Hepatocyte (in vitro differentiated cells): ENCODE measurements around the gene GAA. TPM values are rescaled to one million over a fixed set of nuclear protein-coding genes. Genes with fewer than 3 reads are reported as not detected.

Experiments
- DNase-seq: peaks from one replicate; pipeline ENCODE4 v3.0.0-alpha.2; 2016; ENCODE audit warnings: low spot score
- H2AFZ ChIP-seq: fragments of 200-600 bp; sonication (generic); 2 replicates; pipeline ENCODE4 v1.6.0; 2016; ENCODE audit warnings: antibody characterized with exemption, mild to moderate bottlenecking
- H3K27ac ChIP-seq: fragments of 200-600 bp; sonication (generic); 2 replicates; pipeline ENCODE4 v1.5.1; 2016; ENCODE audit warnings: mild to moderate bottlenecking
- H3K27me3 ChIP-seq: fragments of 200-600 bp; sonication (generic); 2 replicates; pipeline ENCODE4 v1.6.1; 2016
- H3K36me3 ChIP-seq: fragments of 200-600 bp; sonication (generic); replicated peaks from 2 replicates; pipeline ENCODE4 v1.5.1; 2016; ENCODE audit warnings: low read depth; ENCODE audit not compliant: insufficient read depth
- H3K4me1 ChIP-seq: fragments of 200-600 bp; sonication (generic); 2 replicates; pipeline ENCODE4 v1.5.1; 2016; ENCODE audit warnings: mild to moderate bottlenecking, moderate library complexity; ENCODE audit not compliant: insufficient read depth
- H3K4me2 ChIP-seq: fragments of 200-600 bp; sonication (generic); 2 replicates; pipeline ENCODE4 v1.6.0; 2016
- H3K4me3 ChIP-seq: fragments of 200-600 bp; sonication (generic); 2 replicates; pipeline ENCODE4 v1.5.1; 2016; ENCODE audit warnings: mild to moderate bottlenecking
- H3K79me2 ChIP-seq: fragments of 200-600 bp; sonication (generic); 2 replicates; pipeline ENCODE4 v1.6.0; 2017; ENCODE audit warnings: mild to moderate bottlenecking
- H3K9me2 ChIP-seq: fragments of 200-600 bp; sonication (generic); replicated peaks from 2 replicates; pipeline ENCODE4 v1.6.0; 2017; ENCODE audit warnings: mild to moderate bottlenecking; ENCODE audit not compliant: insufficient read depth
- H3K9me3 ChIP-seq: fragments of 200-600 bp; sonication (generic); 2 replicates; pipeline ENCODE4 v1.5.1; 2016; ENCODE audit warnings: low read depth, mild to moderate bottlenecking
- H4K20me1 ChIP-seq: fragments of 200-600 bp; sonication (generic); 2 replicates; pipeline ENCODE4 v1.6.0; 2016; ENCODE audit warnings: mild to moderate bottlenecking; ENCODE audit not compliant: insufficient read depth, poor library complexity, severe bottlenecking
- EZH2 ChIP-seq: fragments of 200-600 bp; sonication (generic); IDR thresholded peaks from 2 replicates; pipeline ENCODE4 v1.6.1; 2016; ENCODE audit warnings: antibody characterized with exemption, mild to moderate bottlenecking, borderline replicate concordance
- EZH2phosphoT487 ChIP-seq: fragments of 200-600 bp; sonication (generic); IDR thresholded peaks from one replicate; pipeline ENCODE4 v1.6.1; 2018; ENCODE audit warnings: antibody characterized with exemption, mild to moderate bottlenecking, low read depth, moderate library complexity; ENCODE audit not compliant: unreplicated experiment, severe bottlenecking
- WGBS: methylation state at CpG from one replicate; pipeline ENCODE4 v1.1.6; 2016; ENCODE audit warnings: low lambda C conversion rate; ENCODE audit errors: missing lambda C conversion rate; 5-methylcytosine and 5-hydroxymethylcytosine counted together
- polyA plus RNA-seq: library from polyadenylated mRNA; unstranded; fragments of >200 nt; fragmentation: Nextera tagmentation; extraction: Ambion mirVana; gene quantifications from 2 replicates; pipeline ENCODE4 v1.2.1, GENCODE V29; 2016
- total RNA-seq: library from RNA; depleted of rRNA; stranded (reverse); fragments of >200 nt; gene quantifications from 2 replicates; pipeline ENCODE4 v1.2.3, GENCODE V29; 2014
- TF ChIP-seq, protein P1 (sequence below): fragments of 200-600 bp; sonication (generic); IDR thresholded peaks from 2 replicates; pipeline ENCODE4 v1.5.1; 2016; ENCODE audit warnings: antibody characterized with exemption, mild to moderate bottlenecking; ENCODE audit not compliant: poor library complexity

GAA gene
- total and polyA plus RNA-seq, 2 experiments from 2014 or later, result 37.1 to 43.1 TPM

DNA sequence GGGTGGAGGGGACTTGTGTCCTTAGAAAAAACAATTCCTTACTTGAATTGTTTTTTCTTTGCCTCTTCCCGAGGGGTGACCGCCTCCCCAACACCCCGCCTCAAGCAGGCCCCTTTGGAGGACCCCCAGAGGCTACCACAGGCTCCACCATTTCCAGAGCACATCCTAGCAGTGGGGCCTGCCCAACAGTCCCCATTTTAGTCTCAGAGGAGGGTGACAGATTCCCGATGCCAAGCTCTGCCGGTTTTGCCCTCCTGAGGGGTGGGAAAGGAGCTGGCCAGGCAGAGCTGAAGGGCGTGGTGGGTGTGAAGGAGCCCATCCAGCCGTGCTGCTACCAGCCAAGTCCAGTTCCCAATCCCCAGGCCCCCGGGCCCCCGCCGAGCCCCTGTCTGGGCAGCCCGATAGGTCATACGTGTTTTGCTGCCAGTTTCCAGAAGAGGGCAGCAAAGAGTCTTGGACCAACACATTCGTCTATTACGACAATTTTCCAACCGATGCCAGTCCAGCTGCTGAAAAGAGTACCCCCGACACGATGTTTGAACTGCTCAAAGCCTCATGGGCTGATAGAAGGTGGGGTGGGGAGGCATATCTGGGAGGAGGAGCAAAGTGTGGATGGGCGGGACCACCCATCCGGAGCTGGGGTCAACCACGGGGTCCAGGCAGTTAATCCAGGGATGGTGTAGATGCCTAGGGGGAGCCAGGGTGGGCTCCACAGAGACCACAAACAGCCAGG lies 18.8 kb upstream of the GAA start:
- Histone ChIP-seq H3K27me3 (no peaks in the 10 kb centered on the region), H3K79me2 (no peaks in the 10 kb centered on the region), H3K4me2 (peak overlapping the region; percentile 51), H3K9me3 (no peaks in the 10 kb centered on the region), H2AFZ (no peak overlapping the region), H3K4me3 (no peak overlapping the region), H3K36me3 (no peaks in the 10 kb centered on the region), H3K27ac (no peak overlapping the region), H4K20me1 (no peaks in the 10 kb centered on the region), H3K4me1 (no peaks in the 10 kb centered on the region), H3K9me2 (no peaks in the 10 kb centered on the region)
- 38% methylated on average over 20 of the region's 20 CpGs for WGBS
- no peak for TF ChIP-seq EZH2
- TF ChIP-seq, protein P1, sequence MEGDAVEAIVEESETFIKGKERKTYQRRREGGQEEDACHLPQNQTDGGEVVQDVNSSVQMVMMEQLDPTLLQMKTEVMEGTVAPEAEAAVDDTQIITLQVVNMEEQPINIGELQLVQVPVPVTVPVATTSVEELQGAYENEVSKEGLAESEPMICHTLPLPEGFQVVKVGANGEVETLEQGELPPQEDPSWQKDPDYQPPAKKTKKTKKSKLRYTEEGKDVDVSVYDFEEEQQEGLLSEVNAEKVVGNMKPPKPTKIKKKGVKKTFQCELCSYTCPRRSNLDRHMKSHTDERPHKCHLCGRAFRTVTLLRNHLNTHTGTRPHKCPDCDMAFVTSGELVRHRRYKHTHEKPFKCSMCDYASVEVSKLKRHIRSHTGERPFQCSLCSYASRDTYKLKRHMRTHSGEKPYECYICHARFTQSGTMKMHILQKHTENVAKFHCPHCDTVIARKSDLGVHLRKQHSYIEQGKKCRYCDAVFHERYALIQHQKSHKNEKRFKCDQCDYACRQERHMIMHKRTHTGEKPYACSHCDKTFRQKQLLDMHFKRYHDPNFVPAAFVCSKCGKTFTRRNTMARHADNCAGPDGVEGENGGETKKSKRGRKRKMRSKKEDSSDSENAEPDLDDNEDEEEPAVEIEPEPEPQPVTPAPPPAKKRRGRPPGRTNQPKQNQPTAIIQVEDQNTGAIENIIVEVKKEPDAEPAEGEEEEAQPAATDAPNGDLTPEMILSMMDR, result peak; percentile 81
- no peak for TF ChIP-seq EZH2phosphoT487
- peak; percentile 86 for DNase-seq

DNA sequence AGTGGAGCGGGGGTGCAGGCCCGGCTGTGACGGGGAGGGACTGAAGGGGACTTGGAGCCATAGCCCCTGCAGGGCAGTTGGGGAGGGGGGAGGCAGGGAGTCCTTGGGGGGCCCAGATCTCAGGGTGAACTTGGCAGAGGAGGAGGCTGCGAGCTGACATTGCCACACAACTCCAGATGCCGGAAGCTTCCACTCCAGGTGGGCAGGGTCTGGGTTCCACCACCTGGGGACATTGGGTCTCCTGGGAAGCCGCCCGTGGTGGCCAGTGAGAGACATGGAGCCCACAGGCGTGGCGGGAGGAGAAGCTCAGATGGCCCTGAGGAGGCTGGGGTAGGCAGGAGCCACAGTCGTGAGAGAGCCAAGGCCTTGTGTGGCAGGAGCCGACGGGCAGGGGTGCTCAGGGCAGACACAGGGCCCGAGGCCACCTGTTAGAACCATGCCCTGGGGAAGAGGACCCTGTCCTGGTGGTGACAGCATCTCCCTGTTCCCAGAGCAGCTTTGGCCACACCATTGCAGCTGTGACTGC lies 18.2 kb upstream of the GAA start:
- no peak overlapping the region for H2AFZ ChIP-seq
- DNase-seq, result no peak
- H3K9me3 ChIP-seq, result no peaks in the 10 kb centered on the region
- H3K27me3 ChIP-seq, result no peaks in the 10 kb centered on the region
- no peaks in the 10 kb centered on the region for H3K9me2 ChIP-seq
- no peak overlapping the region for H3K4me3 ChIP-seq
- WGBS, result 86% methylated on average over 12 of the region's 13 CpGs
- no peaks in the 10 kb centered on the region for H3K79me2 ChIP-seq
- H3K36me3 ChIP-seq, result no peaks in the 10 kb centered on the region
- TF ChIP-seq, protein P1, result no peak
- TF ChIP-seq EZH2phosphoT487, result no peak
- TF ChIP-seq EZH2, result no peak
- H3K27ac ChIP-seq, result no peak overlapping the region
- no peaks in the 10 kb centered on the region for H3K4me1 ChIP-seq
- H4K20me1 ChIP-seq, result no peaks in the 10 kb centered on the region
- peak overlapping the region; percentile 51 for H3K4me2 ChIP-seq

DNA sequence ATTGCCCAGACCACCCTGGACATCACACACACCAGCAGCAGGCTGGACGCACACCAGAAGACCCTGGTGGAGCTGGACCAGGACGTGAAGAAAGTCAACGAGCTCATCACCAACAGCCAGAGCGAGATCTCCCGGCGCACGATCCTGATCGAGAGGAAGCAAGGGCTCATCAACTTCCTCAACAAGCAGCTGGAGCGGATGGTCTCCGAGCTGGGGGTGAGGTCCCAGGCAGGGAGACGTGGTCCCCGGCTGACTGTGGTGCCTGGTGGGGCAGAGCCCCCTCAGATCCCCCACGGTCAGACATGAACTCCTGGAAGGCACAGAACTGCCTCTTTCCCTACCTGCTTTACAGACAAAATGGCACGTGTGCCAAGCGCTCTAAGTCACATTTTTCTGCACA lies 16.6 kb upstream of the GAA start:
- no peaks in the 10 kb centered on the region for H3K9me3 ChIP-seq
- no peaks in the 10 kb centered on the region for H4K20me1 ChIP-seq
- no peaks in the 10 kb centered on the region for H3K9me2 ChIP-seq
- no peak overlapping the region for H2AFZ ChIP-seq
- no peak overlapping the region for H3K4me2 ChIP-seq
- WGBS, result 92% methylated on average over 15 of the region's 15 CpGs
- no peaks in the 10 kb centered on the region for H3K36me3 ChIP-seq
- H3K4me1 ChIP-seq, result no peaks in the 10 kb centered on the region
- H3K27ac ChIP-seq, result no peak overlapping the region
- H3K27me3 ChIP-seq, result no peaks in the 10 kb centered on the region
- H3K79me2 ChIP-seq, result no peaks in the 10 kb centered on the region
- DNase-seq, result no peak
- no peak for TF ChIP-seq EZH2phosphoT487
- TF ChIP-seq, protein P1, result no peak
- no peak for TF ChIP-seq EZH2
- H3K4me3 ChIP-seq, result no peak overlapping the region
